ENCODE measurements around the gene SCN2A. TPM values are rescaled to one million over a fixed set of nuclear protein-coding genes. Genes with fewer than 3 reads are reported as not detected.

The SCN2A gene
- total RNA-seq, 1 donor from 2014 or later, result under 0.01 TPM

DNA sequence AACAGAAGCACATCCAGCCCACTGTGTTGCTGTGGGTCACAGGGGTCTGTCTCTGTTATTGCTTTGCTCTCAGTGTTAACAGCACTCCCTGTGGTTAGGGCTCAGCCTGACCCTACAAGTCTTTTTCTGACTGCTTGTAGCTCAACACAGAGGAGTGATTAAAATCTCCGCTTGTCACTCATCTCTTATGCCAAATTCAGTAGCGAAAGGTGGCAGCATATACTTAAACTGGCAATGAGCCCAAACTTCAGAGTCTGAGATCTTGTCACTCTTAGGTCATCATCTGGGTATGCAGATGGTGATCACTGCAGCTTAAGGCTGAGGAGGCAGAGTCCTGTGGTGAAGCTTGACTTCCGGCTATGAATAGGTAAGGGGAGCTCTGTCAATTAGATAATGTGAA, 167.0 kb downstream of the SCN2A start:
- H3K36me3 ChIP-seq (ENCODE audit: control insufficient read depth, insufficient read depth, low read length), result no peaks in the 10 kb centered on the region
- FAIRE-seq, result no peak
- no peak overlapping the region for H3K4me3 ChIP-seq (ENCODE audit: low read depth, low read length)
- no peaks in the 10 kb centered on the region for H3K27me3 ChIP-seq (ENCODE audit: control insufficient read depth, insufficient read depth, low read length)
- peak; percentile 43 for DNase-seq (ENCODE audit: low read depth)
- TF ChIP-seq, protein P1, sequence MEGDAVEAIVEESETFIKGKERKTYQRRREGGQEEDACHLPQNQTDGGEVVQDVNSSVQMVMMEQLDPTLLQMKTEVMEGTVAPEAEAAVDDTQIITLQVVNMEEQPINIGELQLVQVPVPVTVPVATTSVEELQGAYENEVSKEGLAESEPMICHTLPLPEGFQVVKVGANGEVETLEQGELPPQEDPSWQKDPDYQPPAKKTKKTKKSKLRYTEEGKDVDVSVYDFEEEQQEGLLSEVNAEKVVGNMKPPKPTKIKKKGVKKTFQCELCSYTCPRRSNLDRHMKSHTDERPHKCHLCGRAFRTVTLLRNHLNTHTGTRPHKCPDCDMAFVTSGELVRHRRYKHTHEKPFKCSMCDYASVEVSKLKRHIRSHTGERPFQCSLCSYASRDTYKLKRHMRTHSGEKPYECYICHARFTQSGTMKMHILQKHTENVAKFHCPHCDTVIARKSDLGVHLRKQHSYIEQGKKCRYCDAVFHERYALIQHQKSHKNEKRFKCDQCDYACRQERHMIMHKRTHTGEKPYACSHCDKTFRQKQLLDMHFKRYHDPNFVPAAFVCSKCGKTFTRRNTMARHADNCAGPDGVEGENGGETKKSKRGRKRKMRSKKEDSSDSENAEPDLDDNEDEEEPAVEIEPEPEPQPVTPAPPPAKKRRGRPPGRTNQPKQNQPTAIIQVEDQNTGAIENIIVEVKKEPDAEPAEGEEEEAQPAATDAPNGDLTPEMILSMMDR (IDR thresholded peaks at IDR 0.05; ENCODE audit: insufficient read depth, low read length, severe bottlenecking), result no peak

DNA sequence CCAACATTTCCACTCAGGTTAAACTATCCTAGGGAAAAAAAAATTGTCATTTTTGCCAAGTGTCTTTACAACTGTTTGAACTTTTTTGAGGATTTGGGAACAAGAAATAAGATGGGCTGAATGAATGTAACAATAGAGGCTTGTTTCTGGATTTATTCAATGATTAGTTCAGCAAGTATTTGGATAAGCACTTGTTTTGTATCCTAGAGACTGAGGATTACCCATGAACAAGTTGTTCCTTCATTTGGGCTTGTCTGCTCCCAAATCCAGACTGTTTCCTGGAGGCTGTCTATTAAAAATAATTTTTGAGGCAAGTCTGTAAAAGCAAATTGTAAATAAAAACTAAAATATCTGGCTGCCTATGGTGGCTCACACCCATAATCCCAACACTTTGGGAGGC, 168.3 kb downstream of the SCN2A start:
- Histone ChIP-seq H3K27me3 (ENCODE audit: control insufficient read depth, insufficient read depth, low read length) (no peaks in the 10 kb centered on the region), H3K36me3 (ENCODE audit: control insufficient read depth, insufficient read depth, low read length) (no peaks in the 10 kb centered on the region), H3K4me3 (ENCODE audit: low read depth, low read length) (no peak overlapping the region)
- DNase-seq (ENCODE audit: low read depth) (no peak), FAIRE-seq (no peak)
- TF ChIP-seq, protein P1 (IDR thresholded peaks at IDR 0.05; ENCODE audit: insufficient read depth, low read length, severe bottlenecking), result no peak

DNA sequence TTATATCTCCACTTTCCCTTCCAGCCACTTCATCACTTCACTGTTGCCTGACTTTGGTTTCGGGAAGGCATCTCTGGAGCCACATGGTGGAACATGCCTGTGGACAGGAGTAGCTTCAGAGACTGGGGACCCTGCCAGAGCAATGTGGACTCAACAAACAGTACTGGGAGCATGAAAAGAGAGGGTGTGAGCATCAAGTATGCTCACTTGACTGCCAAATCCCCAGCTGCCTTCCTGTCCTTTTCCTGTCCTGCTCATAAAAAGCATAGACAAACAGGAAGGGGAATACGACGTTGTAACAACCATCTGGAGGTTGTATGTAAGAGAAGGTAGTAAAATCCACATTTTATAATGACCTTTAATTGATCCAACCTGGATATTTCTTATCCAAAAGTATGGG, 169.0 kb downstream of the SCN2A start:
- Histone ChIP-seq H3K27me3 (ENCODE audit: control insufficient read depth, insufficient read depth, low read length) (no peaks in the 10 kb centered on the region), H3K4me3 (ENCODE audit: low read depth, low read length) (no peak overlapping the region), H3K36me3 (ENCODE audit: control insufficient read depth, insufficient read depth, low read length) (no peaks in the 10 kb centered on the region)
- DNase-seq (ENCODE audit: low read depth), result no peak
- FAIRE-seq, result no peak
- TF ChIP-seq, protein P1 (IDR thresholded peaks at IDR 0.05; ENCODE audit: insufficient read depth, low read length, severe bottlenecking), result no peak

DNA sequence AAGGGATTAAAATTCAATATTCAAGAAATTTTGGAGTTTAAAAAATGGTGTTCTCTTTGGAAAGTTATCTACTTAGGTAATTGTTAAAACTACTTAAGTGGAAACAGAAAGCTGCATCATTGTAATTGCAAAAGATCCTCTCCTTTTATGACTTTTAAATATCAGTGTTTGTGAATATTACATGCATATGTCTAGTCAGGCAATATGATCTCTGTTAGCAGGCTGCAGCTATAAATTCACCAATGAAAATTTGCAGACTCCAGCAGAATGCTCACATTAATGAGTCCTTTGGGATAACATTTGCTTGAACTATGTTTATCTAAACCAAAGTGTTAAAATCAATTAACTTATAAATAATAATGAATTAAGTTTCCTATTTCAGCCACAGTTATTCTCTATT, 171.1 kb downstream of the SCN2A start:
- DNase-seq (ENCODE audit: low read depth) (no peak), FAIRE-seq (no peak)
- TF ChIP-seq, protein P1 (IDR thresholded peaks at IDR 0.05; ENCODE audit: insufficient read depth, low read length, severe bottlenecking), result no peak
- Histone ChIP-seq H3K4me3 (ENCODE audit: low read depth, low read length) (no peak overlapping the region), H3K36me3 (ENCODE audit: control insufficient read depth, insufficient read depth, low read length) (no peaks in the 10 kb centered on the region), H3K27me3 (ENCODE audit: control insufficient read depth, insufficient read depth, low read length) (no peaks in the 10 kb centered on the region)

DNA sequence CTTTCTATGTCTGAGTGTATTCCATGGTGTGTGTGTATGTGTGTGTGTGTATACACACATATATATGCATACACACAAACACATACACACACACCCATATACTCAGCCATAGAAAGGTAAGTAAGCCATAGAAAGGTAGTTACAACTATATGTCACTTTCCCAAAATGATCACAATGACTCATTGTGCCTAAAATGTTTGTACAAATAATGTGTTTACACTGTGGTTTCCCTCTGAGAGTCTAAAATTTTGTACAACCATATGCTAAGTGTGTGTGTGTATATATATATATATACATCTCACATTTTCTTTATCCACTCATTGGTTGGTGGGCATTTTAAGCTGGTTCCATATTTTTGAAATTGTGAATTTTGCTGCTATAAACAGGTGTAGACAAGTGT, 175.0 kb downstream of the SCN2A start:
- H3K27me3 ChIP-seq (ENCODE audit: control insufficient read depth, insufficient read depth, low read length), result no peaks in the 10 kb centered on the region
- DNase-seq (ENCODE audit: low read depth) (no peak), FAIRE-seq (no peak)
- no peak overlapping the region for H3K4me3 ChIP-seq (ENCODE audit: low read depth, low read length)
- no peaks in the 10 kb centered on the region for H3K36me3 ChIP-seq (ENCODE audit: control insufficient read depth, insufficient read depth, low read length)
- TF ChIP-seq, protein P1 (IDR thresholded peaks at IDR 0.05; ENCODE audit: insufficient read depth, low read length, severe bottlenecking), result no peak

DNA sequence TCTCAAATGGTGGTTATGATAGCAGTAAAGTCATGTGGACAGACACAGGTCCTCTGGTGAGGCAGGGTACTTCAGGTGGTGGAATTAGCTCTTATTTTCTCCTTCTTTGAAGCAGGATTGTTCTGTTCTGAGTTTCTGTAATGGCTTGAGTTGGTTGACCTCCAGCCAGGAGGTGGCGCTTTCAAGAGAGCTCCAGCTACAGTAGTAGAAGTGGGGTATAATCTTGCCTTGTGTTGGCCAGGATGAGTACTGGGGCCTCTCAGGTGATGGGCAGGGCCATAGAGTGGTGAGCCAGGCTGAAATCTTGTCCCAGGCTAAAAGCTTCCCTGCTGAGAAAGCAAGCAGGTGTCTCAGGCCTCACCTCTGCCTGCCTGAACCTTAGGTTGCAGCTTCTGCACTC, 177.8 kb downstream of the SCN2A start:
- no peak for FAIRE-seq
- TF ChIP-seq, protein P1 (IDR thresholded peaks at IDR 0.05; ENCODE audit: insufficient read depth, low read length, severe bottlenecking), result no peak
- no peak for DNase-seq (ENCODE audit: low read depth)
- Histone ChIP-seq H3K36me3 (ENCODE audit: control insufficient read depth, insufficient read depth, low read length) (no peaks in the 10 kb centered on the region), H3K27me3 (ENCODE audit: control insufficient read depth, insufficient read depth, low read length) (no peaks in the 10 kb centered on the region), H3K4me3 (ENCODE audit: low read depth, low read length) (no peak overlapping the region)

Measured in bronchial epithelial cell (primary cell).